Activated CD8-positive, alpha-beta T cell treated with anti-CD3 and anti-CD28 coated beads, Interleukin-2, amount 10 ng/mL, durations not matched to agents 7 days and 5 days (primary cell): ENCODE data around the gene ZBTB17. TPM values are rescaled to one million over a fixed set of nuclear protein-coding genes. Genes with fewer than 3 reads are reported as not detected.
"Not testable (repeated sequence)": the region's sequence is repeated elsewhere in the genome, so short reads cannot be mapped to it uniquely, and the experiment has no call there.

Source experiments
- ATAC-seq: fragments of 150-1000 bp; cut with Tn5 transposase; one replicate; pipeline ENCODE4 v1.10.0; 2021; ENCODE audit warnings: moderate library complexity
- CTCF ChIA-PET: fragments of 350-600 bp; sonication (Branson Sonifier 250); formaldehyde crosslinking; loops from one replicate; lab custom pipeline; 2021; ENCODE audit warnings: antibody characterized with exemption; lab: Charles Lee
- POLR2A ChIA-PET: fragments of 350-600 bp; sonication (Branson Sonifier 250); formaldehyde crosslinking; loops from one replicate; lab custom pipeline; 2021; ENCODE audit warnings: antibody characterized with exemption; lab: Charles Lee
- DNase-seq: peaks from one replicate; pipeline ENCODE4 v3.0.0-alpha.2; 2020
- H3K27ac Mint-ChIP-seq: one replicate; pipeline ENCODE4 v1.8.0; 2021; ENCODE audit warnings: mild to moderate bottlenecking, mixed read lengths
- H3K27me3 Mint-ChIP-seq: one replicate; pipeline ENCODE4 v1.8.0; 2021; ENCODE audit warnings: low read depth, mixed read lengths
- H3K36me3 Mint-ChIP-seq: one replicate; pipeline ENCODE4 v1.8.0; 2021; ENCODE audit warnings: low read depth, mixed read lengths
- H3K4me1 Mint-ChIP-seq: one replicate; pipeline ENCODE4 v1.8.0; 2021; ENCODE audit warnings: low read depth, mixed read lengths
- H3K4me3 Mint-ChIP-seq: one replicate; pipeline ENCODE4 v1.8.0; 2021; ENCODE audit warnings: mild to moderate bottlenecking, mixed read lengths
- H3K9me3 Mint-ChIP-seq: one replicate; pipeline ENCODE4 v1.8.0; 2022; ENCODE audit warnings: mixed read lengths; ENCODE audit not compliant: insufficient read depth
- total RNA-seq, 2 experiments: library from RNA; stranded (reverse); gene quantifications; one replicate each; pipeline ENCODE4 v1.2.3, GENCODE V29; 2021

The ZBTB17 gene
- total RNA-seq, 2 experiments from 2014 or later: 32.3 to 33.3 TPM

- ChIA-PET CTCF (interaction anchor here (0.6 to 3.5 kb wide), 9 partner anchors 7 to 202 kb away, joined by 3 to 16 read pairs (median 6); partner anchors contain the start of gene ZBTB17), POLR2A (no interaction called here)
- Mint-ChIP-seq H3K9me3 (no peaks in the 10 kb centered on the region), H3K27ac (no peak overlapping the region), H3K4me1 (no peaks in the 10 kb centered on the region), H3K4me3 (no peak overlapping the region), H3K36me3 (no peaks in the 10 kb centered on the region), H3K27me3 (peaks cover 2% of the 10 kb centered on the region)
- DNase-seq (no peak), ATAC-seq (no peak)
These were observed 18.2 kb upstream of the ZBTB17 start for GRCh38 chr1:15994081-15994480.

GRCh38 chr1:15993666-15994065 lies 17.8 kb upstream of the ZBTB17 start:
- no peak overlapping the region for H3K4me3 Mint-ChIP-seq
- POLR2A ChIA-PET: no interaction called here
- ATAC-seq (no peak), DNase-seq (no peak)
- H3K27me3 Mint-ChIP-seq: peaks cover 2% of the 10 kb centered on the region
- H3K36me3 Mint-ChIP-seq: no peaks in the 10 kb centered on the region
- CTCF ChIA-PET: interaction anchor here (0.6 to 3.5 kb wide), 8 partner anchors 13 to 202 kb away, joined by 3 to 16 read pairs (median 8); partner anchors contain the start of gene ZBTB17
- no peak overlapping the region for H3K27ac Mint-ChIP-seq
- no peaks in the 10 kb centered on the region for H3K4me1 Mint-ChIP-seq
- no peaks in the 10 kb centered on the region for H3K9me3 Mint-ChIP-seq

GRCh38 chr1:15992582-15993500 lies 16.9 kb upstream of the ZBTB17 start:
- no peaks in the 10 kb centered on the region for H3K36me3 Mint-ChIP-seq
- ChIA-PET POLR2A (no interaction called here), CTCF (interaction anchor here (2.0 to 3.5 kb wide), 2 partner anchors 42 to 178 kb away, joined by 6 to 16 read pairs; no protein-coding TSS in a partner anchor)
- H3K9me3 Mint-ChIP-seq: no peaks in the 10 kb centered on the region
- H3K4me3 Mint-ChIP-seq: no peak overlapping the region
- no peak for DNase-seq
- peaks cover under 1% of the 10 kb centered on the region for H3K27me3 Mint-ChIP-seq
- no peak for ATAC-seq
- H3K27ac Mint-ChIP-seq: no peak overlapping the region
- H3K4me1 Mint-ChIP-seq: no peaks in the 10 kb centered on the region

- Mint-ChIP-seq H3K4me1 (no peaks in the 10 kb centered on the region), H3K27me3 (no peaks in the 10 kb centered on the region), H3K4me3 (no peak overlapping the region), H3K27ac (no peak overlapping the region), H3K36me3 (no peaks in the 10 kb centered on the region), H3K9me3 (no peaks in the 10 kb centered on the region)
- CTCF ChIA-PET: no interaction called here
- POLR2A ChIA-PET: no interaction called here
- DNase-seq: no peak
- ATAC-seq: no peak
These were observed 16.3 kb upstream of the ZBTB17 start for GRCh38 chr1:15992187-15992553.

GRCh38 chr1:15991427-15992186 lies 15.7 kb upstream of the ZBTB17 start:
- DNase-seq: no peak
- no peaks in the 10 kb centered on the region for H3K36me3 Mint-ChIP-seq
- CTCF ChIA-PET: no interaction called here
- ATAC-seq: no peak
- no peaks in the 10 kb centered on the region for H3K9me3 Mint-ChIP-seq
- H3K4me3 Mint-ChIP-seq: no peak overlapping the region
- no peaks in the 10 kb centered on the region for H3K27me3 Mint-ChIP-seq
- H3K4me1 Mint-ChIP-seq: no peaks in the 10 kb centered on the region
- POLR2A ChIA-PET: no interaction called here
- no peak overlapping the region for H3K27ac Mint-ChIP-seq

GRCh38 chr1:15989776-15990175 lies 13.9 kb upstream of the ZBTB17 start:
- CTCF ChIA-PET: no interaction called here
- no peak for ATAC-seq

GRCh38 chr1:15988856-15989736 lies 13.2 kb upstream of the ZBTB17 start:
- ATAC-seq (no peak), DNase-seq (no peak)
- H3K27ac Mint-ChIP-seq: no peak overlapping the region
- no peaks in the 10 kb centered on the region for H3K9me3 Mint-ChIP-seq
- ChIA-PET POLR2A (no interaction called here), CTCF (interaction anchor here (1.0 to 3.7 kb wide), 2 partner anchors 21 to 197 kb away, joined by 3 to 10 read pairs; no protein-coding TSS in a partner anchor)
- H3K27me3 Mint-ChIP-seq: no peaks in the 10 kb centered on the region
- no peaks in the 10 kb centered on the region for H3K4me1 Mint-ChIP-seq
- no peak overlapping the region for H3K4me3 Mint-ChIP-seq
- no peaks in the 10 kb centered on the region for H3K36me3 Mint-ChIP-seq

More at GRCh38 chr1:15989776-15990175, 13.9 kb upstream of the ZBTB17 start:
- POLR2A ChIA-PET: no interaction called here
- no peaks in the 10 kb centered on the region for H3K4me1 Mint-ChIP-seq
- no peaks in the 10 kb centered on the region for H3K9me3 Mint-ChIP-seq
- H3K27me3 Mint-ChIP-seq: no peaks in the 10 kb centered on the region
- no peak overlapping the region for H3K27ac Mint-ChIP-seq
- DNase-seq: no peak
- no peaks in the 10 kb centered on the region for H3K36me3 Mint-ChIP-seq
- no peak overlapping the region for H3K4me3 Mint-ChIP-seq

GRCh38 chr1:15985611-15986297 lies 9.9 kb upstream of the ZBTB17 start:
- DNase-seq (no peak), ATAC-seq (no peak)
- Mint-ChIP-seq H3K4me1 (no peaks in the 10 kb centered on the region), H3K27me3 (no peaks in the 10 kb centered on the region), H3K4me3 (no peak overlapping the region), H3K36me3 (no peaks in the 10 kb centered on the region), H3K27ac (no peak overlapping the region), H3K9me3 (no peaks in the 10 kb centered on the region)
- CTCF ChIA-PET: interaction anchor here (1.7 to 3.7 kb wide), 2 partner anchors 9 to 194 kb away, joined by 5 to 10 read pairs; no protein-coding TSS in a partner anchor
- POLR2A ChIA-PET: no interaction called here

- Mint-ChIP-seq H3K4me1 (no peaks in the 10 kb centered on the region), H3K27ac (no peak overlapping the region), H3K36me3 (no peaks in the 10 kb centered on the region), H3K4me3 (no peak overlapping the region), H3K27me3 (no peaks in the 10 kb centered on the region), H3K9me3 (no peaks in the 10 kb centered on the region)
- no peak for ATAC-seq
- ChIA-PET POLR2A (no interaction called here), CTCF (no interaction called here)
- no peak for DNase-seq
These were observed 7.4 kb upstream of the ZBTB17 start for GRCh38 chr1:15983275-15983674.

- ChIA-PET POLR2A (no interaction called here), CTCF (no interaction called here)
- Mint-ChIP-seq H3K4me3 (no peak overlapping the region), H3K27ac (no peak overlapping the region), H3K9me3 (no peaks in the 10 kb centered on the region), H3K36me3 (no peaks in the 10 kb centered on the region), H3K27me3 (no peaks in the 10 kb centered on the region), H3K4me1 (peaks cover 2% of the 10 kb centered on the region)
- DNase-seq (no peak), ATAC-seq (no peak)
These were observed 5.8 kb upstream of the ZBTB17 start for GRCh38 chr1:15981679-15982078.

GRCh38 chr1:15977947-15978346 lies 2.0 kb upstream of the ZBTB17 start:
- Mint-ChIP-seq H3K4me1 (peaks cover 24% of the 10 kb centered on the region), H3K36me3 (peaks cover 10% of the 10 kb centered on the region)
- H3K4me3 Mint-ChIP-seq, ATAC-seq, POLR2A ChIA-PET, H3K9me3 Mint-ChIP-seq, H3K27me3 Mint-ChIP-seq, H3K27ac Mint-ChIP-seq, CTCF ChIA-PET, DNase-seq: not testable (repeated sequence)
